Heart left ventricle (tissue), 16 donors: ENCODE data around the gene SOCS3. TPM values are rescaled to one million over a fixed set of nuclear protein-coding genes. Genes with fewer than 3 reads are reported as not detected.

ENCODE experiments used
- ATAC-seq, 4 donors: fragments of 200-7000 bp; cut with Tn5 transposase; one replicate each; pipeline ENCODE4 v1.9.1; 2020 to 2022; ENCODE audit warnings: moderate library complexity in 4 of 4, mild to moderate bottlenecking in 3 of 4, moderate number of reproducible peaks in 1 of 4
- DNase-seq, 5 donors: peaks; one replicate each; pipeline ENCODE4 v3.0.0-alpha.2; 2020
- H3K27ac ChIP-seq, 12 donors: fragments of 200-600 bp; sonication (generic) in 4 of 12; one replicate each; pipeline versions ENCODE4 v1.5.0 to v1.8.0; 2016 to 2022; ENCODE audit warnings: mild to moderate bottlenecking in 2 of 12
- H3K27me3 ChIP-seq, 9 donors: fragments of 200-600 bp; sonication (generic) in 2 of 9; one replicate each; pipeline versions ENCODE4 v1.5.1 to v1.8.0; 2016 to 2022; ENCODE audit warnings: mild to moderate bottlenecking in 3 of 9
- H3K36me3 ChIP-seq, 9 donors: fragments of 200-600 bp; sonication (generic) in 2 of 9; one replicate each; pipeline versions ENCODE4 v1.5.0 to v1.8.0; 2018 to 2022; ENCODE audit warnings: mild to moderate bottlenecking in 2 of 9
- H3K4me1 ChIP-seq, 12 donors: fragments of 200-600 bp; sonication (generic) in 4 of 12; one replicate each; pipeline versions ENCODE4 v1.5.0 to v1.8.0; 2016 to 2022; ENCODE audit warnings: mild to moderate bottlenecking in 3 of 12
- H3K4me3 ChIP-seq, 12 donors: fragments of 200-600 bp; sonication (generic) in 4 of 12; one replicate each; pipeline versions ENCODE4 v1.5.0 to v1.8.0; 2017 to 2022; ENCODE audit warnings: mild to moderate bottlenecking in 9 of 12, moderate library complexity in 4 of 12
- H3K9me3 ChIP-seq, 12 donors: fragments of 200-600 bp; sonication (generic) in 4 of 12; one replicate each; pipeline versions ENCODE4 v1.5.0 to v1.8.0; 2016 to 2022; ENCODE audit warnings: mild to moderate bottlenecking in 1 of 12
- CTCF ChIP-seq, 12 donors: fragments of 200-600 bp; sonication (generic) in 4 of 12; IDR thresholded peaks; one replicate each; pipeline versions ENCODE4 v1.5.0 to v1.8.0; 2018 to 2022; ENCODE audit warnings: antibody characterized with exemption in 12 of 12, mild to moderate bottlenecking in 5 of 12
- POLR2A ChIP-seq, 2 donors: fragments of 450-650 bp; IDR thresholded peaks; one replicate each; pipeline ENCODE4 v1.6.1; 2017; ENCODE audit warnings: antibody characterized with exemption in 2 of 2, mild to moderate bottlenecking in 2 of 2, moderate library complexity in 2 of 2
- WGBS, 4 donors: extraction: QIAGEN DNeasy Blood & Tissue Kit in 2 of 4; methylation state at CpG; one replicate each; pipeline versions ENCODE4 v1.1.5 to v1.1.7; 2013 to 2018; 5-methylcytosine and 5-hydroxymethylcytosine counted together
- intact Hi-C, 10 donors: fragments of 100-400 bp; cut with DNase I; formaldehyde crosslinking; loops; one replicate each; pipeline versions ENCODE4 v1.11.1 to v1.14.2; 2022
- polyA plus RNA-seq, 2 donors: library from polyadenylated mRNA; stranded (reverse); fragments of 200-250 nt; gene quantifications; one replicate each; pipeline ENCODE4 v1.2.3, GENCODE V29; 2013
- total RNA-seq, 9 donors: library from RNA; depleted of rRNA in 2 of 9; stranded (reverse); fragments of >200 nt in 2 of 9; fragmentation: NEBNext Ultra II Directional in 3 of 9; extraction: Animal tissue kit (Norgen Biotek cat#: 25700) in 3 of 9; gene quantifications; one replicate each; pipeline versions ENCODE4 v1.1.0 to v1.2.4, GENCODE V29; 2016 to 2023
- donor health status: ischemic (EF 13 %, LVEDD 7.1; RV severe dilation, severe dysfunction).
- donor health status: healthy with polysubstance abuse.
- donor health status: DM: no; HTN: yes; CAD: no.
- donor health status: DM: no; HTN: no; CAD: no.
- donor health status: ischemic (EF 25% LVEDD 6.9; RV normal size, moderate dysfunction).
- donor health status: ischemic (EF 25% LVEDD 5.7; RV mildly dilated, moderate dysfunction).
- donor health status: healthy.
- donor health status: DM: yes; HTN: yes; CAD: no.
- donor health status: ischemic (EF 35%, LVEDD 5.7; RV mildly dilated, moderate dysfunction).
- donor health status: nonischemic (EF 11% LVEDD 7.7; RV severe dilation, severe dysfunction).
- donor health status: DM: yes; HTN: yes; CAD: no.
- donor health status: PGD.
- donor health status: ischemic (EF 29% LVEDD 5.4; RV normal size, mild dysfunction).
- donor health status: nonischemic (EF 23%, LVEDD 6.1; RV moderate dilation, normal function).

SOCS3 gene
- total and polyA plus RNA-seq, 11 donors: 4.6 to 134 (median 15.9) TPM

DNA sequence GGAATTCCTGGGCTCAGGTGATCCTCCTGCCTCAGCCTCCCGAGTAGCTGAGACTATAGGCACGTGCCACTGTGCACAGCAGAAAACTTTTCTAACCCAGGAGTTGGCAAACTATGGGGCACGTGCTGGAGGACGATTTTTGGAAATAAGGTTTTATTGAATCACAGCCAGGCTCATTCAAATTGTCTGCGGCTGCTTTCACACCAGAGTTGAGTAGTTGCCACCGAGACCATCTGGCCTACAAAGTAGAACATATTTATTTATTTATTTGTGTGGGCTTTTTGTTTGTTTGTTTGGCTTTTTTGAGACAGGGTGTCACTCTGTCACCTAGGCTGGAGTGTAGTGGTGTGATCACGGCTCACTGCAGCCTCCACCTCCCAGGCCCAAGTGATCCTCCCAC is 11.2 kb upstream of the SOCS3 start:
- intact Hi-C loops: no loop called here
- H3K27me3 ChIP-seq: no peaks in the 10 kb centered on the region
- ATAC-seq (no peak), DNase-seq (no peak)
- H3K36me3 ChIP-seq: no peaks in the 10 kb centered on the region
- H3K4me1 ChIP-seq: peaks cover 0 to 45% (median 7%) of the 10 kb centered on the region in 12 donors
- no peak overlapping the region for H3K4me3 ChIP-seq
- WGBS, 4 donors: 85 to 94% (median 89%) methylated on average over 7 of the region's 7 CpGs
- TF ChIP-seq CTCF (IDR thresholded peaks at IDR 0.05): no peak
- no peak for TF ChIP-seq POLR2A (IDR thresholded peaks at IDR 0.05)
- H3K27ac ChIP-seq: no peak overlapping the region
- H3K9me3 ChIP-seq: no peaks in the 10 kb centered on the region

- intact Hi-C loops: no loop called here
Measured at GRCh38 chr17:78369791-78370381, 10.0 kb upstream of the SOCS3 start.

DNA sequence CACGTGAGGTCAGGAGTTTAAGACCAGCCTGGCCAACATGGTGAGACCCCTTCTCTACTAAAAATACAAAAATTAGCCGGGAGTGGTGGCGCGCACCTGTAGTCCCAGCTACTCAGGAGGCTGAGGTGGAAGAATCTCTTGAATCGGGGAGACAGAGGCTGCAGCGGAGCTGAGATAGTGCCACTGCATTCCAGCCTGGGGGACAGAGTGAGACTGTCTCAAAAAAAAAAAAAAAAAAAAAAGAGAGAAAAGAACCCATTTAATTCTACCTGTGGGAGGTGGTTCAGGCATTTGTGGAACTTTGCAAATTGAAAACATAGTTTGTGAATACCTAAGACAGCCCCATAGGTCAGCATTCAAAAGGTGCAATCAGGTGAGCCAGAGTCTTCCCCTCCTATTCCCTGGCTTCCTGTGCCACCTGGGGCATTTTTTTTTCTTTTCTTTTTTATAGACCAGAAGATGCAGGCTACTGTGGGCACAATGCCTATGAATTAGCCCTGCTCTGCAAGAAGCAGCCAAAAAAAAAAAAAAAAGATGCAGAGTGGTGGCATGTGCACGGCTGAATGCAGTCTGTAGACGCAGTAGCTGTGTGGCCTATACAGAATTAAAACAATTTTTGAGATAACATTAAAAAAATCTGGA is 9.1 kb upstream of the SOCS3 start:
- 95 to 98% (median 96%) methylated on average over 8 of the region's 8 CpGs for WGBS, 4 donors
- no peak for TF ChIP-seq CTCF (IDR thresholded peaks at IDR 0.05)
- Histone ChIP-seq H3K27me3 (no peaks in the 10 kb centered on the region), H3K4me3 (no peak overlapping the region), H3K36me3 (no peaks in the 10 kb centered on the region), H3K9me3 (no peaks in the 10 kb centered on the region), H3K27ac (no peak overlapping the region), H3K4me1 (peaks cover 0 to 39% (median 12%) of the 10 kb centered on the region in 12 donors)
- no peak for ATAC-seq
- intact Hi-C loops: no loop called here
- DNase-seq: no peak

More at GRCh38 chr17:78369791-78370381, 10.0 kb upstream of the SOCS3 start:
- Histone ChIP-seq H3K4me1 (peaks cover 0 to 44% (median 12%) of the 10 kb centered on the region in 12 donors), H3K4me3 (no peak overlapping the region), H3K36me3 (no peaks in the 10 kb centered on the region), H3K27me3 (no peaks in the 10 kb centered on the region), H3K27ac (no peak overlapping the region), H3K9me3 (no peaks in the 10 kb centered on the region)
- ATAC-seq (no peak), DNase-seq (no peak)
- TF ChIP-seq CTCF (IDR thresholded peaks at IDR 0.05): no peak
- no peak for TF ChIP-seq POLR2A (IDR thresholded peaks at IDR 0.05)
- WGBS, 4 donors: 62 to 74% (median 67%) methylated on average over 13 of the region's 13 CpGs

DNA sequence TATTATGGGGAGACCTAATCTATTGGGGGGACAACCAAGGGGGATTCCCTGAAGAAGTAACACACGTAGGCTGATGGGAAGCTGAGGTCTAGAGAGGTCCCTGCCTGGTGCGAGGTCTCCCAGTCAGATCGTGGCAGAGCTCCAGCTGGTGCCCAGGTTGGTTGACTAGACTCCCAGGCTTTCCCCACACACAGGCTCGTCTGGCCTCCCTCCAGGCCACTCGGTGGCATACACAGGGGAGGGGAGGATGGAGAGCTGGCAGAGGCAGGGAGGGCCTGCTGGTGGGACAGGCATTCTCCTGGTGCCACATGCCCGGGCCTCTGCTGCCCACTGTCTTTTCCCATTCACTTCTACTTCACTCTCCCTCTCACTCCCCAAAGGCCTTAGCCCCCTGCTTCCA is 8.5 kb upstream of the SOCS3 start:
- ATAC-seq: peak in 1 of 4 donors; percentile 51
- WGBS, 4 donors: 33 to 75% (median 60%) methylated on average over 6 of the region's 6 CpGs
- intact Hi-C loops: no loop called here

More for the DNA sequence above, 8.5 kb upstream of the SOCS3 start:
- DNase-seq: no peak
- H3K4me1 ChIP-seq: peaks cover 0 to 33% (median 12%) of the 10 kb centered on the region in 12 donors
- H3K4me3 ChIP-seq: no peak overlapping the region
- TF ChIP-seq POLR2A (IDR thresholded peaks at IDR 0.05) (no peak), CTCF (IDR thresholded peaks at IDR 0.05) (no peak)
- H3K27me3 ChIP-seq: no peaks in the 10 kb centered on the region
- H3K27ac ChIP-seq: no peak overlapping the region
- no peaks in the 10 kb centered on the region for H3K9me3 ChIP-seq
- H3K36me3 ChIP-seq: no peaks in the 10 kb centered on the region
